Activated CD4-positive, alpha-beta T cell treated with anti-CD3 and anti-CD28 coated beads, Interleukin-2, amount 10 ng/mL, durations not matched to agents 7 days and 5 days (primary cell): Measurements from ENCODE around the gene FRMPD1. TPM values are rescaled to one million over a fixed set of nuclear protein-coding genes. Genes with fewer than 3 reads are reported as not detected.
"Not testable (repeated sequence)": the region's sequence is repeated elsewhere in the genome, so short reads cannot be mapped to it uniquely, and the experiment has no call there.

Source experiments
- CTCF ChIA-PET: fragments of 350-600 bp; sonication (Branson Sonifier 250); formaldehyde crosslinking; loops from one replicate; lab custom pipeline; 2021; ENCODE audit warnings: antibody characterized with exemption; lab: Charles Lee
- POLR2A ChIA-PET: fragments of 350-600 bp; sonication (Branson Sonifier 250); formaldehyde crosslinking; loops from one replicate; lab custom pipeline; 2021; ENCODE audit warnings: antibody characterized with exemption; lab: Charles Lee
- DNase-seq: peaks from one replicate; pipeline ENCODE4 v3.0.0-alpha.2; 2020
- H3K27ac Mint-ChIP-seq: one replicate; pipeline ENCODE4 v1.8.0; 2021; ENCODE audit warnings: mild to moderate bottlenecking, moderate library complexity, mixed read lengths
- H3K27me3 Mint-ChIP-seq: one replicate; pipeline ENCODE4 v1.8.0; 2021; ENCODE audit warnings: mixed read lengths
- H3K36me3 Mint-ChIP-seq: one replicate; pipeline ENCODE4 v1.8.0; 2021; ENCODE audit warnings: low read depth, mixed read lengths
- H3K4me1 Mint-ChIP-seq: one replicate; pipeline ENCODE4 v1.8.0; 2021; ENCODE audit warnings: mixed read lengths
- H3K4me3 Mint-ChIP-seq: one replicate; pipeline ENCODE4 v1.8.0; 2021; ENCODE audit warnings: mild to moderate bottlenecking, moderate library complexity, mixed read lengths
- H3K9me3 Mint-ChIP-seq: one replicate; pipeline ENCODE4 v1.8.0; 2021; ENCODE audit warnings: mixed read lengths
- total RNA-seq, 2 experiments: library from RNA; stranded (reverse); gene quantifications; one replicate each; pipeline ENCODE4 v1.2.3, GENCODE V29; 2021

FRMPD1 gene
- not detected for total RNA-seq

GRCh38 chr9:37650873-37651768 is at the start of gene FRMPD1:
TSS of gene FRMPD1 (plus strand) at chr9:37650954. CDS start at chr9:37692642, 41,688 bp downstream.
- H3K9me3 Mint-ChIP-seq, result no peaks in the 10 kb centered on the region
- H3K36me3 Mint-ChIP-seq, result no peaks in the 10 kb centered on the region
- peak within 1 kb of the TSS; percentile 64 for H3K4me3 Mint-ChIP-seq
- no peak within 1 kb of the TSS for H3K27ac Mint-ChIP-seq
- ChIA-PET POLR2A (interaction anchor here (0.6 kb wide), 1 partner anchor 225 kb away, joined by 4 read pairs; no protein-coding TSS in a partner anchor), CTCF (interaction anchor here (1.3 kb wide), 1 partner anchor 10 kb away, joined by 4 read pairs; no protein-coding TSS in a partner anchor)
- peak; percentile 62 for DNase-seq
- peaks cover 72% of the 10 kb centered on the region for H3K27me3 Mint-ChIP-seq
- peaks cover 6% of the 10 kb centered on the region for H3K4me1 Mint-ChIP-seq

- CTCF ChIA-PET, result interaction anchor here (0.9 to 1.2 kb wide), 2 partner anchors 10 to 45 kb away, joined by 3 read pairs; partner anchors contain the start of gene TOMM5
- H3K9me3 Mint-ChIP-seq, H3K4me3 Mint-ChIP-seq, POLR2A ChIA-PET, H3K27ac Mint-ChIP-seq, H3K4me1 Mint-ChIP-seq, DNase-seq, H3K36me3 Mint-ChIP-seq: not testable (repeated sequence)
- peaks cover 36% of the 10 kb centered on the region for H3K27me3 Mint-ChIP-seq
These were observed 48.7 kb upstream of the FRMPD1 start for GRCh38 chr9:37602061-37602460.

DNA sequence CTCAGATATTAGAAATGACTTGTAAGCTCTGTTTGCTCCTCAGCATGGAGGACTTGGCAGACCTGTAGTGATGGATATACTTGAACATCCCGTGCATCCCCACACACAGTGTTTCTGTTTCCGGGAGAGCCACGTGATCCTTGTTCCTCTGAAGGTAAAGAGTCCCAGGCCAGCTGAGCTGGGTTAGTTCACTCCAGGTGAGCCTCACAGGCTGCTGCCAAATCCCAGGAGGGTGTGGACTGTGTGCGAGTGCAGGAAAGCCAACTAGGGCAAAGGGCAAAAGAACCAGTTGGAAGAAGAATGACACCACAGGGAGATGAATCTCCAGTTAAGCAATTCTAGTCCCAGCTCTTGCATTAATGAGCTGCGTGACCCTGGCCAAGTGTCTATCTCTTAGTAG is 47.9 kb upstream of the FRMPD1 start:
- no peaks in the 10 kb centered on the region for H3K36me3 Mint-ChIP-seq
- H3K4me1 Mint-ChIP-seq, result no peaks in the 10 kb centered on the region
- H3K27me3 Mint-ChIP-seq, result peaks cover 41% of the 10 kb centered on the region
- H3K4me3 Mint-ChIP-seq, result no peak overlapping the region
- no peak overlapping the region for H3K27ac Mint-ChIP-seq
- ChIA-PET POLR2A (no interaction called here), CTCF (interaction anchor here (0.9 to 1.2 kb wide), 2 partner anchors 11 to 45 kb away, joined by 3 read pairs; partner anchors contain the start of gene TOMM5)
- DNase-seq, result no peak
- H3K9me3 Mint-ChIP-seq, result no peaks in the 10 kb centered on the region

- no peak for DNase-seq
- H3K4me1 Mint-ChIP-seq, result no peaks in the 10 kb centered on the region
- ChIA-PET CTCF (no interaction called here), POLR2A (no interaction called here)
- H3K36me3 Mint-ChIP-seq, result no peaks in the 10 kb centered on the region
- H3K9me3 Mint-ChIP-seq, result no peaks in the 10 kb centered on the region
- peaks cover 43% of the 10 kb centered on the region for H3K27me3 Mint-ChIP-seq
- no peak overlapping the region for H3K4me3 Mint-ChIP-seq
- no peak overlapping the region for H3K27ac Mint-ChIP-seq
These were observed 46.5 kb upstream of the FRMPD1 start for GRCh38 chr9:37604296-37604695.

DNA sequence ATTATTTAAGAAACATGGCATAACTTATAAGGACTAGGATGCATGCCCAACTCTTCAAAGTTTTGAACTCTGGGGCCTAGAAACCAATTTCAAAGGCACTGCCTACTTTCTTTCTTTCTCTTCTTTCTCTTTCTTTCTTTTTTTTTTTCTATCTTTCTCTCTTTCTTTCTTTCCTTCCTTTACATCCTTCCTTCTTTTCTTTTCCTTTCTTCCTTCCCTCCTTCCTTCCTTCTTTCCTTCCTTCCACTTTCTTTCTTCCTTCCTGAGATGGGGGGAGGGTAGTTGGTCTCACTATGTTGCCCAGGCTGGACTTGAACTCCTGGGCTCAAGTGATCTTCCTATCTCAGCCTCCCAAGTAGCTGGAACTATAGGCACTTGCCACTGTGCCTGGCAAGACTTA is 42.5 kb upstream of the FRMPD1 start:
- H3K27me3 Mint-ChIP-seq, result peaks cover 30% of the 10 kb centered on the region
- no peaks in the 10 kb centered on the region for H3K36me3 Mint-ChIP-seq
- no peak overlapping the region for H3K4me3 Mint-ChIP-seq
- DNase-seq, result no peak
- ChIA-PET POLR2A (no interaction called here), CTCF (no interaction called here)
- H3K27ac Mint-ChIP-seq, result no peak overlapping the region
- no peaks in the 10 kb centered on the region for H3K9me3 Mint-ChIP-seq
- no peaks in the 10 kb centered on the region for H3K4me1 Mint-ChIP-seq

GRCh38 chr9:37609735-37610397 is 40.9 kb upstream of the FRMPD1 start:
- no peaks in the 10 kb centered on the region for H3K9me3 Mint-ChIP-seq
- peaks cover 27% of the 10 kb centered on the region for H3K27me3 Mint-ChIP-seq
- no peaks in the 10 kb centered on the region for H3K4me1 Mint-ChIP-seq
- no peak overlapping the region for H3K27ac Mint-ChIP-seq
- no peak overlapping the region for H3K4me3 Mint-ChIP-seq
- ChIA-PET CTCF (interaction anchor here (0.6 kb wide), 1 partner anchor 40 kb away, joined by 4 read pairs; no protein-coding TSS in a partner anchor), POLR2A (no interaction called here)
- H3K36me3 Mint-ChIP-seq, result no peaks in the 10 kb centered on the region
- DNase-seq, result no peak

DNA sequence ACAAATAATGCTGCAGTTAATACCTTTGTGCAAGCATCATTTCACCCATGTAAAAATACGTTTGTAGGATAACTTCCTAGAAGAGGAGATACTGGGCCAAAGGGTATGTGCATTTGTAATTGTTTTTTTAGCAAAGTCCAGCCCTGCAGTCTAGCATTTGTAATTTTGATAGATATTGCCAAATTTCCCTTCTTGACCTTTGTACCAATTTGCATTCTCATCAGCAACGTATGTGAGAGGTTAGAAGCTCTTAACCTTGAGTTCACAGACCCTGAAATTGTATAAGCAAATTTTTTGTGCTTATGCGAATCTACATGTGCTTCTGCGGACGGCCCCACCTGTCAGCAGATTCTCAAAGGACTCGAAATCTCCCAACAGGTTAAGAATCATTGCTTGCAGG is 39.7 kb upstream of the FRMPD1 start:
- Mint-ChIP-seq H3K27ac (no peak overlapping the region), H3K36me3 (no peaks in the 10 kb centered on the region), H3K27me3 (peaks cover 25% of the 10 kb centered on the region), H3K4me3 (no peak overlapping the region), H3K9me3 (no peaks in the 10 kb centered on the region), H3K4me1 (no peaks in the 10 kb centered on the region)
- CTCF ChIA-PET, result no interaction called here
- no peak for DNase-seq
- POLR2A ChIA-PET, result no interaction called here

DNA sequence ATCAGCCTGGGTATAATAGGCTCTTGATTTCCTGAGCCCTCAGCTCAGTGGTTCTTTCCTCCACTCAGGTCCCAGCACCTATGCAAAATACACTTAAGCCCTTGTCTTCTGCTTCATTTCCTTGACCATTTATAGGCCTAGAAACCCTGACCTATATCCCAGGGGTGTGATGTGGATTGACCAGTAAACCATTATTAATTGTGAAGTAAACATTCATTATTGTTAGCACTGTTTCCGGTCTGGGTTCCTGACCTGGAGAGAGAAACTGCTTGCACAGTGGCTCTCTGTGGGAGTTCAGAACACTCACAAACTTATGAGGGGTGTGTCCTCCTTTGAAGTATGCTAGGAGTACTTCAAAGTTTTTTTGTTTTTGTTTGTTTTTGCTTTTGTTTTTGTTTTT is 38.8 kb upstream of the FRMPD1 start:
- H3K36me3 Mint-ChIP-seq, result no peaks in the 10 kb centered on the region
- no peaks in the 10 kb centered on the region for H3K9me3 Mint-ChIP-seq
- CTCF ChIA-PET, result no interaction called here
- POLR2A ChIA-PET, result no interaction called here
- peaks cover 19% of the 10 kb centered on the region for H3K27me3 Mint-ChIP-seq
- no peak overlapping the region for H3K4me3 Mint-ChIP-seq
- no peak overlapping the region for H3K27ac Mint-ChIP-seq
- DNase-seq, result no peak
- no peaks in the 10 kb centered on the region for H3K4me1 Mint-ChIP-seq

DNA sequence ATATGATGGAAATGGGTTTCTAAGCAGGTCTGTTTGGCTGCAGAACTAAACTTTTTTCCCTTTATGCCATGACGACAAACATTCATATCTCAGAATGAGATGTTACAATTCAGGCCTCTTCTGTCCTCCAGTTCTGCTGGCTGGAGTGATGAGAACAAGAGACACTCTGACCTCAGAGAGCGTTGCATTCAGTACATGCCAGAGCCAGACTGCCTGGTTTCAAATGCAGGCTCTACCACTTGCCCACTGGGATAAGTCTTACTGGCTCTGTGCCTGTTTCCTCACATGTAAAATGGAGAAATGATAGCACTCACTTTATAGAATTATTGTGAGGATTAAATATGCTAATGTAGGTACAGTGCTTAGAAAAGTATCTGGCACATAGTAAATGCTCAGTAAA is 33.6 kb upstream of the FRMPD1 start:
- Mint-ChIP-seq H3K9me3 (no peaks in the 10 kb centered on the region), H3K4me1 (no peaks in the 10 kb centered on the region), H3K36me3 (no peaks in the 10 kb centered on the region), H3K27me3 (peaks cover 3% of the 10 kb centered on the region), H3K4me3 (no peak overlapping the region), H3K27ac (no peak overlapping the region)
- DNase-seq, result no peak
- POLR2A ChIA-PET, result no interaction called here
- CTCF ChIA-PET, result no interaction called here

GRCh38 chr9:37617832-37618231 is 32.9 kb upstream of the FRMPD1 start:
- no peak for DNase-seq
- no peak overlapping the region for H3K27ac Mint-ChIP-seq
- no peaks in the 10 kb centered on the region for H3K36me3 Mint-ChIP-seq
- no peaks in the 10 kb centered on the region for H3K9me3 Mint-ChIP-seq
- H3K4me3 Mint-ChIP-seq, result no peak overlapping the region
- POLR2A ChIA-PET, result no interaction called here
- H3K27me3 Mint-ChIP-seq, result peaks cover 3% of the 10 kb centered on the region
- CTCF ChIA-PET, result no interaction called here
- no peaks in the 10 kb centered on the region for H3K4me1 Mint-ChIP-seq

DNA sequence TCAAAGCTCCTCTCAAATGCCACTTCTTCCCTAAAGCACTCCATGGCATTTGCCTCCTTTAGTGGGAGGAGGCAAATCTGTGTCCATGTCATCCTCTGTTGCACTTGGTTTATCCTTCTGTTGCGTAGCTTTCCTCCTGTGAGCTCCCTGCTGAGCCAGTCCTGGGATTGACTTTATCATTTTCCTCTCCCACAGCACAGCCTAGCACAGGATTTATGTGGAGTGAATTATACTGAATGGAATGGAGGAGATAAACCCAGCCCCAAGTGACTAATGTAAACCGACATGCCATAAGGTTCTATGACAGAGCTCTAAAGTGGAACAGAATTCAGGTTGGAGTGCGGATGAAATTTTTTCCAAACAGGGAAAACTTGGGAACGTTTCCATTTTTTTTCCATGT is 31.9 kb upstream of the FRMPD1 start:
- Mint-ChIP-seq H3K27me3 (peaks cover 3% of the 10 kb centered on the region), H3K36me3 (no peaks in the 10 kb centered on the region), H3K9me3 (no peaks in the 10 kb centered on the region), H3K27ac (no peak overlapping the region), H3K4me3 (no peak overlapping the region), H3K4me1 (no peaks in the 10 kb centered on the region)
- DNase-seq, result no peak
- ChIA-PET POLR2A (no interaction called here), CTCF (interaction anchor here (0.5 kb wide), 1 partner anchor 216 kb away, joined by 3 read pairs; no protein-coding TSS in a partner anchor)

GRCh38 chr9:37619806-37620205 is 30.9 kb upstream of the FRMPD1 start:
- no peaks in the 10 kb centered on the region for H3K4me1 Mint-ChIP-seq
- POLR2A ChIA-PET, result no interaction called here

DNA sequence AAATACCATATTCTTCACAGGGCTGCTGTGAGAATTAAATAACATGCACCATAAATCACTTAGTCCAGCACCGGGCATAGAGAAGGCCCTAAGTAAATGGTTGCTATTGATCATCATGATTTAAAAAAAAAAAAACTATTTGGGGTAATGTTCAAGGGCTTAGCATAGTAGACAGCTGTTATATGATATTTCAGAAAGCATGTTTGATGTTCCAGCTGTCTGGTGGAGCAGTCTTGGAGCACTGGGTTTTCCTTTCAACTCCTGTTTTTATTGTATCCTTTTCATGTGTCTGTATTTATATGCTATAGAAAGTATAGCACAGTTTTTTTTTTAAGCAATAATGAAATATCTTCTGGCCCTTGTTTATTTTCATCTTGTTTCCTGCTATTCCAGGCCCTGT is 30.4 kb upstream of the FRMPD1 start:
- ChIA-PET CTCF (interaction anchor here (0.7 kb wide), 1 partner anchor 57 kb away, joined by 3 read pairs; no protein-coding TSS in a partner anchor), POLR2A (no interaction called here)
- H3K9me3 Mint-ChIP-seq, result no peaks in the 10 kb centered on the region
- H3K27ac Mint-ChIP-seq, result no peak overlapping the region
- DNase-seq, result no peak
- no peaks in the 10 kb centered on the region for H3K36me3 Mint-ChIP-seq
- no peaks in the 10 kb centered on the region for H3K4me1 Mint-ChIP-seq
- peaks cover 1% of the 10 kb centered on the region for H3K27me3 Mint-ChIP-seq
- no peak overlapping the region for H3K4me3 Mint-ChIP-seq

More at GRCh38 chr9:37619806-37620205, 30.9 kb upstream of the FRMPD1 start:
- Mint-ChIP-seq H3K9me3 (no peaks in the 10 kb centered on the region), H3K27ac (no peak overlapping the region), H3K36me3 (no peaks in the 10 kb centered on the region), H3K27me3 (peaks cover 1% of the 10 kb centered on the region), H3K4me3 (no peak overlapping the region)
- CTCF ChIA-PET, result interaction anchor here (0.6 kb wide), 2 partner anchors 320 to 351 kb away, joined by 3 to 4 read pairs; no protein-coding TSS in a partner anchor
- DNase-seq, result no peak
